Heart right ventricle (tissue), 16 donors: ENCODE results near the gene SLC9A2. TPM values are rescaled to one million over a fixed set of nuclear protein-coding genes. Genes with fewer than 3 reads are reported as not detected.

Source experiments
- ATAC-seq, 8 donors: fragments of 200-7000 bp; cut with Tn5 transposase; one replicate each; pipeline ENCODE4 v1.9.1; 2020; ENCODE audit warnings: mild to moderate bottlenecking in 8 of 8, moderate library complexity in 8 of 8, moderate number of reproducible peaks in 1 of 8
- DNase-seq, 2 donors: peaks; one replicate each; pipeline ENCODE4 v3.0.0-alpha.2; 2020
- H3K27ac ChIP-seq, 10 donors: fragments of 200-600 bp; sonication (generic) in 2 of 10; one replicate each; pipeline versions ENCODE4 v1.5.0 to v1.8.0; 2020 to 2022; ENCODE audit warnings: mild to moderate bottlenecking in 3 of 10
- H3K27me3 ChIP-seq, 7 donors: fragments of 200-600 bp; one replicate each; pipeline ENCODE4 v1.8.0; 2021 to 2022; ENCODE audit warnings: mild to moderate bottlenecking in 2 of 7
- H3K36me3 ChIP-seq, 9 donors: fragments of 200-600 bp; sonication (generic) in 1 of 9; one replicate each; pipeline versions ENCODE4 v1.5.0 to v1.8.0; 2020 to 2022; ENCODE audit warnings: mild to moderate bottlenecking in 2 of 9
- H3K4me1 ChIP-seq, 9 donors: fragments of 200-600 bp; sonication (generic) in 1 of 9; one replicate each; pipeline versions ENCODE4 v1.5.0 to v1.8.0; 2020 to 2022; ENCODE audit warnings: mild to moderate bottlenecking in 4 of 9
- H3K4me3 ChIP-seq, 10 donors: fragments of 200-600 bp; sonication (generic) in 2 of 10; one replicate each; pipeline versions ENCODE4 v1.5.0 to v1.8.0; 2020 to 2022; ENCODE audit warnings: mild to moderate bottlenecking in 7 of 10, moderate library complexity in 2 of 10
- H3K9me3 ChIP-seq, 11 donors: fragments of 200-600 bp in 10 of 11; sonication (generic) in 2 of 11; one replicate each; pipeline versions ENCODE4 v1.5.0 to v1.8.0; 2013 to 2022; ENCODE audit warnings: mild to moderate bottlenecking in 2 of 11, control low read depth in 1 of 11, moderate library complexity in 1 of 11
- CTCF ChIP-seq, 9 donors: fragments of 200-600 bp; sonication (generic) in 2 of 9; IDR thresholded peaks; one replicate each; pipeline versions ENCODE4 v1.5.0 to v1.8.0; 2021 to 2022; ENCODE audit warnings: antibody characterized with exemption in 9 of 9, mild to moderate bottlenecking in 5 of 9, moderate library complexity in 1 of 9
- WGBS, 2 donors: extraction: QIAGEN DNeasy Blood & Tissue Kit; methylation state at CpG; one replicate each; pipeline ENCODE4 v1.1.7; 2013; ENCODE audit warnings: inconsistent platforms in 1 of 2; 5-methylcytosine and 5-hydroxymethylcytosine counted together
- intact Hi-C, 10 donors: fragments of 100-400 bp; cut with DNase I; formaldehyde crosslinking; loops; one replicate each; pipeline versions ENCODE4 v1.11.1 to v1.14.2; 2022
- polyA plus RNA-seq, 2 donors: library from polyadenylated mRNA; stranded (reverse); fragments of 200-250 nt; gene quantifications; one replicate each; pipeline ENCODE4 v1.2.3, GENCODE V29; 2013
- total RNA-seq, 10 donors: library from RNA; stranded (reverse); fragmentation: NEBNext Ultra II Directional in 3 of 10; extraction: Animal tissue kit (Norgen Biotek cat#: 25700) in 3 of 10; gene quantifications; one replicate each; pipeline versions ENCODE4 v1.2.1 to v1.2.4, GENCODE V29; 2021 to 2023
- donor health status: Arrhythmogenic right ventricular cardiomyopathy.
- donor health status: ischemic (EF 13 %, LVEDD 7.1; RV severe dilation, severe dysfunction).
- donor health status: healthy with polysubstance abuse.
- donor health status: DM: no; HTN: yes; CAD: no.
- donor health status: DM: no; HTN: no; CAD: no.
- donor health status: ischemic (EF 25% LVEDD 6.9; RV normal size, moderate dysfunction).
- donor health status: ischemic (EF 25% LVEDD 5.7; RV mildly dilated, moderate dysfunction).
- donor health status: healthy.
- donor health status: DM: yes; HTN: yes; CAD: no.
- donor health status: Ischemic cardiomyopathy.
- donor health status: ischemic (EF 35%, LVEDD 5.7; RV mildly dilated, moderate dysfunction).
- donor health status: nonischemic (EF 11% LVEDD 7.7; RV severe dilation, severe dysfunction).
- donor health status: DM: yes; HTN: yes; CAD: no.
- donor health status: PGD.
- donor health status: ischemic (EF 29% LVEDD 5.4; RV normal size, mild dysfunction).
- donor health status: nonischemic (EF 23%, LVEDD 6.1; RV moderate dilation, normal function).

SLC9A2 gene
- total and polyA plus RNA-seq, 12 donors, result under 0.01 to 0.21 (median 0.17) TPM; not detected in 5

DNA sequence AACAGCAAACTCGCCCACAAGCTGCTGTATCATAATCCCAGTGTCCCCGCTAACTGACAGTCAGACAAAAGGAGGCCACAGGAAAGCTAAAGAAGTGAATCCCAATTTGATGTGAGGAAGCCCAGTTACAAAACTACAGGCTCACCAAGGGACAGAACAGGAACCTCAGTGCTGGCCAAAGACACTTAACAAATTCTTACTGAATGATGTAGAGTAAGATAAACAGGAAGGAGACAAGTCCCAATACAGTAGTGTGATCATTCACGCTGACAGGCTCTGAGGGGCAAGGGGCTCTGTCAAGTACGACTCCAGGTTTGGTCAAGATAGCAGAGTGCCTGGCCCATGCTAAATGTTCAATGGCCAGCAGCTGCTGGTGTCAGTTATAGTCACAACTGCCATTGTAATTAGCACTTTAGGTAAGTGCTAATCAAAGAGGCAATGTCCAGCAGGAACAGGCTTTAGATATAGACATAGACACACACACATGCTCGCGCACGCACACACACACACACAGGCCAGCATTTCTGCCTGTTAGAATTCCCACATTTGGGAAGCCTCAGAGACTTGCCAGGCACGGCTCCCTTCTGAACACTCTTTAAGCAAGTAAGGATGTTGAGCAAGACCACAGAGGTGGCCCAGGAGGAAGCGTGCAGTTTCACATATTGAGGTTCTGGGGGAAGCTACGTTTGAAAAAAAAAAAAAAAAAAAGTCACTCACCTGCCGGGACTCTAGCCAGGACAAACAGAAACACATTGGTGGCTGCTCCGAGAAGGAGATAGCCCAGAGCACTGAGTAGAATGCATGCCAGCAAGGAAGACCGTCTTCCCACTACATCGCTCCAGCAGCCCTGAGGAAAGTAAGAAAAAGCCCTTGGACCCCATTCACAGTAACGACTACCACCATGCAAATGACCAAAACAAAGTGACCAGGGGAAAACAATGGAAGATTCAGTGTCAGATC, 107.1 kb downstream of the SLC9A2 start:
- WGBS, 2 donors, result 68 to 72% methylated on average over 15 of the region's 15 CpGs
- Histone ChIP-seq H3K4me3 (no peak overlapping the region), H3K27ac (no peak overlapping the region), H3K36me3 (peaks cover 0 to 93% (median 10%) of the 10 kb centered on the region in 9 donors), H3K4me1 (no peaks in the 10 kb centered on the region), H3K9me3 (no peaks in the 10 kb centered on the region), H3K27me3 (no peaks in the 10 kb centered on the region)
- ATAC-seq (peak in 3 of 8 donors; percentile 16 to 50 (median 25)), DNase-seq (no peak)
- no peak for TF ChIP-seq CTCF (IDR thresholded peaks at IDR 0.05)
- intact Hi-C loops, result no loop called here

GRCh38 chr2:102735416-102736109, 116.2 kb downstream of the SLC9A2 start:
- peak overlapping the region in 3 of 10 donors; percentile 85 to 88 (median 87) for H3K27ac ChIP-seq
- TF ChIP-seq CTCF (IDR thresholded peaks at IDR 0.05), result no peak
- H3K36me3 ChIP-seq, result peaks cover 0 to 18% (median 9%) of the 10 kb centered on the region in 9 donors
- no peaks in the 10 kb centered on the region for H3K27me3 ChIP-seq
- peak overlapping the region in 8 of 10 donors; percentile 76 to 99 (median 82) for H3K4me3 ChIP-seq
- H3K4me1 ChIP-seq, result peaks cover 0 to 24% (median 13%) of the 10 kb centered on the region in 9 donors
- intact Hi-C loops, result no loop called here
- no peaks in the 10 kb centered on the region for H3K9me3 ChIP-seq
- no peak for DNase-seq
- ATAC-seq, result peak in 1 of 8 donors; percentile 7
- 75 to 79% methylated on average over 15 of the region's 15 CpGs for WGBS, 2 donors

- ATAC-seq, result peak in 7 of 8 donors; percentile 18 to 56 (median 39)
- Histone ChIP-seq H3K27me3 (no peaks in the 10 kb centered on the region), H3K4me1 (peaks cover 0 to 24% (median 13%) of the 10 kb centered on the region in 9 donors), H3K9me3 (no peaks in the 10 kb centered on the region), H3K36me3 (peaks cover 0 to 13% (median 7%) of the 10 kb centered on the region in 9 donors), H3K27ac (peak overlapping the region in 9 of 10 donors; percentile 67 to 88 (median 77)), H3K4me3 (peak overlapping the region; percentile 76 to 99 (median 82))
- intact Hi-C loops, result no loop called here
- 23 to 25% methylated on average over 6 of the region's 6 CpGs for WGBS, 2 donors
- no peak for DNase-seq
- TF ChIP-seq CTCF (IDR thresholded peaks at IDR 0.05), result no peak
Observed at GRCh38 chr2:102736110-102736409, 116.7 kb downstream of the SLC9A2 start.
